Smooth muscle cell (in vitro differentiated cells): ENCODE data around the gene CDIPT. TPM values are rescaled to one million over a fixed set of nuclear protein-coding genes. Genes with fewer than 3 reads are reported as not detected.

Experiments used
- DNase-seq: peaks from one replicate; lab custom pipeline; 2025; ENCODE audit not compliant: unreplicated experiment; lab: John Stamatoyannopoulos, UW
- H2AFZ ChIP-seq: fragments of 200-600 bp; sonication (generic); 2 replicates; pipeline ENCODE4 v1.6.0; 2016; ENCODE audit warnings: antibody characterized with exemption, low read depth, mild to moderate bottlenecking
- H3F3A ChIP-seq: fragments of 200-600 bp; sonication (generic); 2 replicates; pipeline ENCODE4 v1.6.0; 2017; ENCODE audit warnings: antibody characterized with exemption, low read depth
- H3K27ac ChIP-seq: fragments of 200-600 bp; sonication (generic); 2 replicates; pipeline ENCODE4 v1.5.1; 2016; ENCODE audit warnings: low read depth, mild to moderate bottlenecking
- H3K27me3 ChIP-seq: fragments of 200-600 bp; sonication (generic); 2 replicates; pipeline ENCODE4 v1.6.1; 2016; ENCODE audit warnings: low read depth, mild to moderate bottlenecking
- H3K36me3 ChIP-seq: fragments of 200-600 bp; sonication (generic); 2 replicates; pipeline ENCODE4 v1.5.1; 2016; ENCODE audit warnings: low read depth
- H3K4me1 ChIP-seq: fragments of 200-600 bp; sonication (generic); 2 replicates; pipeline ENCODE4 v1.5.1; 2016; ENCODE audit warnings: low read depth
- H3K4me2 ChIP-seq: fragments of 200-600 bp; sonication (generic); 2 replicates; pipeline ENCODE4 v1.6.0; 2016; ENCODE audit warnings: mild to moderate bottlenecking
- H3K4me3 ChIP-seq: fragments of 200-600 bp; sonication (generic); 2 replicates; pipeline ENCODE4 v1.5.1; 2016; ENCODE audit warnings: mild to moderate bottlenecking
- H3K79me2 ChIP-seq: fragments of 200-600 bp; sonication (generic); 2 replicates; pipeline ENCODE4 v1.6.0; 2016; ENCODE audit warnings: low read depth, mild to moderate bottlenecking
- H3K9ac ChIP-seq: fragments of 200-600 bp; sonication (generic); 2 replicates; pipeline ENCODE4 v1.6.0; 2016; ENCODE audit warnings: low read depth
- H3K9me3 ChIP-seq: fragments of 200-600 bp; sonication (generic); replicated peaks from 2 replicates; pipeline ENCODE4 v1.5.1; 2016; ENCODE audit warnings: low read depth
- H4K20me1 ChIP-seq: fragments of 200-600 bp; sonication (generic); 2 replicates; pipeline ENCODE4 v1.6.0; 2016; ENCODE audit warnings: low read depth
- WGBS: methylation state at CpG from one replicate; pipeline ENCODE4 v1.1.7; 2016; ENCODE audit warnings: low lambda C conversion rate; 5-methylcytosine and 5-hydroxymethylcytosine counted together
- polyA plus RNA-seq: library from polyadenylated mRNA; unstranded; fragments of >200 nt; fragmentation: Nextera tagmentation; extraction: Ambion mirVana; gene quantifications from 2 replicates; pipeline ENCODE4 v1.2.1, GENCODE V29; 2016
- total RNA-seq: library from RNA; depleted of rRNA; stranded (reverse); fragments of >200 nt; gene quantifications from 2 replicates; pipeline ENCODE4 v1.2.3, GENCODE V29; 2014
- TF ChIP-seq, protein P1 (sequence below): fragments of 200-600 bp; sonication (generic); IDR thresholded peaks from 2 replicates; pipeline ENCODE4 v1.5.1; 2017; ENCODE audit warnings: borderline replicate concordance, mild to moderate bottlenecking, antibody characterized with exemption; ENCODE audit not compliant: insufficient read depth, poor library complexity, severe bottlenecking

Gene CDIPT
- total and polyA plus RNA-seq, 2 experiments from 2014 or later: 61.4 to 90.7 TPM

DNA sequence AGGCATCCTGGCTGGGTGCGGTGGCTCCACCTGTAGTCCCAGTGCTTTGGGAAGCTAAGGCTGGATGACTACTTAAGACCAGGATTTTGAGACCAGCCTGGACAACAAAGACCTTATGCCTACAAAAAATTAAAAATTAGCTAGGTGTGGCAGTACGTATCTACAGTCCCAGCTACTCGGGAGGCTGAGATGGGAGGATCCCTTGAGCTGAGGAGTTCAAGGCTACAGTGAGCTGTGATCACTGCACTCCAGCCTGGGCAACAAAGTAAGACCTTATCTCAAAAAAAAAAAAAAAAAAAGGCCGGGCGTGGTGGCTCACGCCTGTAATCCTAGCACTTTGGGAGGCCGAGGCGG is 36.7 kb downstream of the CDIPT start:
- Histone ChIP-seq H3K4me1 (peaks cover 24% of the 10 kb centered on the region), H3K27ac (peak overlapping the region; percentile 86), H3K27me3 (no peaks in the 10 kb centered on the region), H3K79me2 (peaks cover 44% of the 10 kb centered on the region), H3K9me3 (no peaks in the 10 kb centered on the region), H4K20me1 (peaks cover 72% of the 10 kb centered on the region), H3F3A (peaks cover 16% of the 10 kb centered on the region), H3K36me3 (no peaks in the 10 kb centered on the region), H3K9ac (no peak overlapping the region), H3K4me3 (no peak overlapping the region), H3K4me2 (no peak overlapping the region), H2AFZ (no peak overlapping the region)
- DNase-seq: no peak
- TF ChIP-seq, protein P1, sequence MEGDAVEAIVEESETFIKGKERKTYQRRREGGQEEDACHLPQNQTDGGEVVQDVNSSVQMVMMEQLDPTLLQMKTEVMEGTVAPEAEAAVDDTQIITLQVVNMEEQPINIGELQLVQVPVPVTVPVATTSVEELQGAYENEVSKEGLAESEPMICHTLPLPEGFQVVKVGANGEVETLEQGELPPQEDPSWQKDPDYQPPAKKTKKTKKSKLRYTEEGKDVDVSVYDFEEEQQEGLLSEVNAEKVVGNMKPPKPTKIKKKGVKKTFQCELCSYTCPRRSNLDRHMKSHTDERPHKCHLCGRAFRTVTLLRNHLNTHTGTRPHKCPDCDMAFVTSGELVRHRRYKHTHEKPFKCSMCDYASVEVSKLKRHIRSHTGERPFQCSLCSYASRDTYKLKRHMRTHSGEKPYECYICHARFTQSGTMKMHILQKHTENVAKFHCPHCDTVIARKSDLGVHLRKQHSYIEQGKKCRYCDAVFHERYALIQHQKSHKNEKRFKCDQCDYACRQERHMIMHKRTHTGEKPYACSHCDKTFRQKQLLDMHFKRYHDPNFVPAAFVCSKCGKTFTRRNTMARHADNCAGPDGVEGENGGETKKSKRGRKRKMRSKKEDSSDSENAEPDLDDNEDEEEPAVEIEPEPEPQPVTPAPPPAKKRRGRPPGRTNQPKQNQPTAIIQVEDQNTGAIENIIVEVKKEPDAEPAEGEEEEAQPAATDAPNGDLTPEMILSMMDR: no peak
- WGBS: 97% methylated on average over 8 of the region's 8 CpGs

DNA sequence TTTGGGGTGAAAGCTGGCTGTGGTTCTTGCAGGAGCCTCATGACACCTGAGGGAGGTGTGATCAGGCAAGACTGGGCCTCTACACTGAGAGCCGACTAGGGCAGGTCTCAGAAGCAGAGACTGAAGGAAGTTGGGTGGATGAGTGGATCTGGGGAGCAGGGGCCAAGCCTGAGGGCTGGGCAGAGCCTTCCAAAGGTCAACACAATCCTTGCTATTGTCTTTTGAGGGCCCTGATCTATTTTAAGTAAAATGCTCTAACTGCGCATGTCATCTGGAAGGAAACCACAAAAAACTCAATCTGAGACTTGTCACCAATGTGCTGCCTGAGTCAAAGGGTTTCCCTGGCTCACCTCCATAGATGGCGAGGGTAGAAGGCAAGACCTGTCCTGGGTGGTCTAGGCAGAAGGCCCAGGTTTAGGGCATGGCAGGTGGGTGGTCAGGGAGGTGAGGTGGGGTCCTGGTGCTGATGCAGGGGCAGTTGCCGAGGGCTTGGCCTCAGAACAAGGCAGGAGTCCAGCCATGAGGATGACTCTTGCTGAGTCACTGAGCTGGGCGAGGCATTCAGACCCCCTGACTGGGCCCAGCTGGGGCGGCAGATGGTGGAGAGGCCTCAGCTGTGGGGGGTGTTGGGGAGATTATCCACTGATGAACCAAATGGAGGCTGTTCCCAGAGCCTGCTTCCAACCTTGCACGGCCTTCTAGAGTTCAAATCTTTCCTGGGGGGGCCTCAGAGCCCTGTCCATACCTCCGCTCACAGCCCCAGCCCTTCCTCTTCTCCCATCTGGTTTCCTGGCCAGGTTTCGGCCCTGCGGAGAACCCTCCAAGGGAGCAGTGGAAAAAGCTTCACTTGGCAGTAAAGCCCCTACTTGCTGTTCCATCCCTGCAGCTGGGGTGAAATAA is 37.6 kb downstream of the CDIPT start:
- DNase-seq: no peak
- Histone ChIP-seq H3K9me3 (no peaks in the 10 kb centered on the region), H3K27me3 (no peaks in the 10 kb centered on the region), H3K27ac (peak overlapping the region; percentile 86), H3K79me2 (peaks cover 53% of the 10 kb centered on the region), H3F3A (peaks cover 16% of the 10 kb centered on the region), H3K4me3 (no peak overlapping the region), H3K4me1 (peaks cover 26% of the 10 kb centered on the region), H3K36me3 (no peaks in the 10 kb centered on the region), H3K4me2 (peak overlapping the region; percentile 71), H3K9ac (peak overlapping the region; percentile 52), H2AFZ (no peak overlapping the region), H4K20me1 (peaks cover 66% of the 10 kb centered on the region)
- WGBS: 40% methylated on average over 10 of the region's 10 CpGs
- TF ChIP-seq, protein P1: no peak

DNA sequence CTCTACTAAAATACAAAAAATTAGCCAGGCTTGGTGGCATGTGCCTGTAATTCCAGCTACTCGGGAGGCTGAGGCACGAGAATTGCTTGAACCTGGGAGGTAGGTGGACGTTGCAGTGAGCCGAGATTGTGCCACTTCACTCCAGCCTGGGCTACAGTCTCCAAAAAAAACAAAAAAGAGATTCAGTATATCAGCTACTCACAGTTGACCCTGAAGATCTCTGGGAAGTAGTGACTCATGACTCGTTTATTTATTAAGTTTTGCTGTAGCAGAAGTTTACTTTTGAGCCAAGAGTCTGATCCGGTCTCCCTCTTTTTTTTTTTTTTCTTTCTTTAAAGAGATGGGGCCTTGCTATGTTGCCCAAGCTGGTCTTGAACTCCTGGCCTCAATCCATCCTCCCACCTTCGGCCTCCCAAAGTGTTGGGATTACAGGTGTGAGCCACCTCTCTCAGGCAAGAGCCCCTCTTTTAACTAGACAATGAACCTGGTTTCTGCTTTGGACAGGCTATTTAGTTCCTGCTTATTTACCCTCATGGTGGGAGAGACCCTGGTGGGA is 38.4 kb downstream of the CDIPT start:
- H3K27ac ChIP-seq: peak overlapping the region; percentile 86
- H3K9ac ChIP-seq: peak overlapping the region; percentile 52
- TF ChIP-seq, protein P1: no peak
- no peaks in the 10 kb centered on the region for H3K36me3 ChIP-seq
- no peak overlapping the region for H3K4me3 ChIP-seq
- H3K27me3 ChIP-seq: no peaks in the 10 kb centered on the region
- H4K20me1 ChIP-seq: peaks cover 59% of the 10 kb centered on the region
- H3F3A ChIP-seq: peaks cover 21% of the 10 kb centered on the region
- peaks cover 26% of the 10 kb centered on the region for H3K4me1 ChIP-seq
- no peak for DNase-seq
- H3K9me3 ChIP-seq: no peaks in the 10 kb centered on the region
- 26% methylated on average over 7 of the region's 7 CpGs for WGBS
- H3K79me2 ChIP-seq: peaks cover 56% of the 10 kb centered on the region
- H2AFZ ChIP-seq: no peak overlapping the region
- H3K4me2 ChIP-seq: peak overlapping the region; percentile 71
